GM18951 (cell line): ENCODE measurements around the gene FUOM.

ENCODE experiments used
- POLR2A ChIP-seq: IDR thresholded peaks from 4 replicates; pipeline ENCODE4 v1.6.1; 2011; ENCODE audit warnings: mild to moderate bottlenecking; ENCODE audit not compliant: insufficient read length, insufficient read depth; ENCODE audit errors: extremely low read depth
- in situ Hi-C: fragments of 300-500 bp; cut with MboI; formaldehyde crosslinking; loops from one replicate; pipeline ENCODE4 v1.12.0; 2022; ENCODE audit warnings: low sequenced_read_pairs, mixed read lengths, inconsistent platforms; ENCODE audit not compliant: unreplicated experiment

The FUOM gene

DNA sequence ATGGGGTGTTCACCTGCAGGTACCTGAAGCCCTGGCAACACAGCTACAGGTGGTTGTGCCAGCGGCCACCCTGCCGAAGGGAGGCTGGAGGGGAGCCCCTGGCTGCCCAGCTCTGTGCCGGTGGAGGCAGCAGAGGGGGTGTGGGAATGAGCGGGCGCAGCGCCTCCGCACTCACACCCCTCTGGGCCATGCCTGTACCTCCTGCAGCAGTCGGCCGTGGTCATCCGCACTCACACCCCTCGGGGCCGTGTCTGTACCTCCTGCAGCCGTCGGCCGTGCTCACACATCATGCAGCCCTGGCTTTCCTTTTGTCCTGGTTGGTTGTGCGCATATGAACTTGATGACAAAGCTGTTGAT lies 47.4 kb downstream of the FUOM start:
- TF ChIP-seq POLR2A = no peak
- in situ Hi-C loops = no loop called here

- in situ Hi-C loops = no loop called here
- TF ChIP-seq POLR2A = no peak
Observed at GRCh38 chr10:133309720-133310398, 48.0 kb downstream of the FUOM start.

- TF ChIP-seq POLR2A = no peak
- in situ Hi-C loops = no loop called here
Observed at GRCh38 chr10:133309100-133309719, 48.6 kb downstream of the FUOM start.

- TF ChIP-seq POLR2A = peak; percentile 80
- in situ Hi-C loops = no loop called here
Observed at GRCh38 chr10:133308421-133309099, 49.3 kb downstream of the FUOM start, which contains the start of the genes TUBGCP2 and ZNF511. Gene TUBGCP2, minus strand, starts transcription at chr10:133308872. Its CDS starts 5,931 bp downstream, at chr10:133302941. Gene ZNF511, plus strand, starts transcription at chr10:133308914. Its CDS starts 30 bp downstream, at chr10:133308944.

DNA sequence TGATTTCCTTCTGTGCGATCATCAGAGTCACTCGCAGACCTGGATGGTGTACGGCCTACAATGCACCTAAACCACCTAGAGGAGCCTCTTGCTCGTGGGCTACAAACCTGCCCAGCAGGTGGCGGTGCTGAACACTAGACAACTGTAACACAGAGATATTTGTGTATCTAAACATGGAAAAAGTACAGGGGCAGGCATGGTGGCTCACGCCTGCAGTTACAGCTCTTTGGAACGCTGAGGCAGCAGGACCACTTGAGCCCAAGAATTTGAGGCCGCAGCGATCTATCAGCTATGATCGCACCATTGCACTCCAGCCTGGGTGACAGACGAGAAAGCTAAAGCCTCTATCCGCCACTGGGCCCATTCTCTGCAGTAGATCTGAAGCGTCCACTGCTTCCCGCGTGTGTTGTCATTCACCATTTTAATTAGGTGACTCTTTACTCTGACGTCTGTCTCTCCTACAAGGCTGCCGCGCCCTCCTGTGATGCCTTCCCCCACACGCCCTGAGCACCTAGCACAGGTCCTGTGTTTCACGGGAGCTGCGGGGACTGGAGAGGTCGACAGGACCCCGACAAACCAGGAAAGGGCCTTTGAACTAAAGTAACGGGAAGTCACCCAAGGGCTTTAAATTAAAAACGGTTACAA lies 49.9 kb downstream of the FUOM start:
- TF ChIP-seq POLR2A = no peak
- in situ Hi-C loops = no loop called here

GRCh38 chr10:133306941-133307379 lies 50.9 kb downstream of the FUOM start:
- TF ChIP-seq POLR2A = no peak
- in situ Hi-C loops = no loop called here

DNA sequence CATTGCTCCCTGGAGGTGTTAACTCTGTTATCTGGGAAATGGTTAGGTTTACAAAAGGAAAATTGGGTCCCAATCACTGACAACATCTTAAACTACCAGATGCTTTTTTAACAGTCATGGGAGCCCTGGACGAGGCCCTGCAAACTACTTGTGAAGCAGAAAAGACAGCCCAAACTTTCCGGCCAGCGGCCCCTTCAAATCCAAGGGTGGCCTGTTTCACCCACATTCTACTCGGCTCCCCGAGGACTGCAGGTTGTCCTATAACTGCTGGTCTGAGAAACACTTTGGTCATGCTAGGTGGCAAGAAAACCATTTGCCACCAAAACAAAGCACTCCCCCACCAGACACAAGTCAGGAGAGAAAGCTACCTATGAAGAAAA lies 51.7 kb downstream of the FUOM start:
- in situ Hi-C loops = no loop called here
- no peak for TF ChIP-seq POLR2A
